Caco-2 (cell line): Measurements from ENCODE around the gene ATG4D. TPM values are rescaled to one million over a fixed set of nuclear protein-coding genes. Genes with fewer than 3 reads are reported as not detected.

Source experiments
- BruUV-seq: library from RNA; stranded (reverse); fragments of 400-500 nt; replicated peaks from 2 replicates; lab custom pipeline; 2021; lab: Mats Ljungman, UMichigan
- CTCF ChIA-PET: fragments of 300-600 bp; sonication (Branson Sonifier 250); formaldehyde crosslinking; loops from one replicate; lab custom pipeline; 2022; ENCODE audit warnings: antibody characterized with exemption; lab: Charles Lee
- POLR2A ChIA-PET: fragments of 300-600 bp; sonication (Branson Sonifier 250); formaldehyde crosslinking; loops from one replicate; lab custom pipeline; 2022; ENCODE audit warnings: antibody characterized with exemption; lab: Charles Lee
- DNase-seq, 2 experiments: peaks; one replicate each; pipeline versions ENCODE4 v3.0.0 to v3.0.0-alpha.2; 2020 to 2022
- H3K27me3 ChIP-seq: replicated peaks from 2 replicates; pipeline ENCODE4 v1.6.0; 2011; ENCODE audit warnings: low read length; ENCODE audit not compliant: control insufficient read depth, insufficient read depth
- H3K36me3 ChIP-seq: 2 replicates; pipeline ENCODE4 v1.5.1; 2011; ENCODE audit warnings: low read length; ENCODE audit not compliant: control insufficient read depth, insufficient read depth
- H3K4me1 ChIP-seq: fragments of 250-450 bp; sonication (Bioruptor Pico); 2 replicates; pipeline ENCODE4 v1.5.1; 2020; ENCODE audit warnings: mild to moderate bottlenecking
- H3K4me3 ChIP-seq: 2 replicates; pipeline ENCODE4 v1.5.1; 2011; ENCODE audit warnings: low read depth, mild to moderate bottlenecking, control low read depth, low read length
- H3K9me3 ChIP-seq: fragments of 250-450 bp; sonication (Bioruptor Pico); 2 replicates; pipeline ENCODE4 v1.5.1; 2020; ENCODE audit warnings: mild to moderate bottlenecking, moderate library complexity
- H3K27ac Mint-ChIP-seq: one replicate; pipeline ENCODE4 v1.8.0; 2022; ENCODE audit warnings: mixed read lengths; ENCODE audit not compliant: unreplicated experiment
- H3K27me3 Mint-ChIP-seq: one replicate; pipeline ENCODE4 v1.8.0; 2022; ENCODE audit warnings: mixed read lengths; ENCODE audit not compliant: insufficient read depth, unreplicated experiment
- H3K36me3 Mint-ChIP-seq: one replicate; pipeline ENCODE4 v1.8.0; 2022; ENCODE audit warnings: mild to moderate bottlenecking, mixed read lengths; ENCODE audit not compliant: insufficient read depth, unreplicated experiment
- H3K4me1 Mint-ChIP-seq: one replicate; pipeline ENCODE4 v1.8.0; 2022; ENCODE audit warnings: low read depth, mixed read lengths; ENCODE audit not compliant: unreplicated experiment
- H3K4me3 Mint-ChIP-seq: one replicate; pipeline ENCODE4 v1.8.0; 2022; ENCODE audit warnings: mild to moderate bottlenecking, moderate library complexity, mixed read lengths; ENCODE audit not compliant: unreplicated experiment
- H3K9me3 Mint-ChIP-seq: one replicate; pipeline ENCODE4 v1.8.0; 2022; ENCODE audit warnings: mixed read lengths; ENCODE audit not compliant: unreplicated experiment
- CTCF ChIP-seq, 2 experiments: fragments of 200-600 bp in 1 of 2; IDR thresholded peaks; 1 replicate in 1 of 2; 2 replicates in 1 of 2; pipeline versions ENCODE4 v1.5.1 to v1.8.0; 2011 to 2022; ENCODE audit warnings: antibody characterized with exemption in 1 of 2, control low read depth in 1 of 2, inconsistent platforms in 1 of 2, low read depth in 1 of 2, low read length in 1 of 2, mild to moderate bottlenecking in 1 of 2, moderate library complexity in 1 of 2; ENCODE audit not compliant: insufficient read depth in 1 of 2, severe bottlenecking in 1 of 2, unreplicated experiment in 1 of 2
- intact Hi-C: fragments of 100-400 bp; cut with micrococcal nuclease; formaldehyde crosslinking; loops from one replicate; pipeline ENCODE4 v1.10.0; 2022; ENCODE audit not compliant: unreplicated experiment
- total RNA-seq: library from RNA; stranded (reverse); gene quantifications from 2 replicates; pipeline ENCODE4 v1.2.3, GENCODE V29; 2022

The ATG4D gene
- total RNA-seq, 1 experiment from 2014 or later = 34.3 TPM

GRCh38 chr19:10552510-10553053 is 8.9 kb downstream of the ATG4D start:
- no TSS peak for BruUV-seq
- no peaks in the 10 kb centered on the region for H3K27me3 Mint-ChIP-seq
- no peak for TF ChIP-seq CTCF (IDR thresholded peaks at IDR 0.05; ENCODE audit: insufficient read depth in 1 of 2, low read depth in 1 of 2, low read length in 1 of 2, severe bottlenecking in 1 of 2, unreplicated experiment in 1 of 2)
- intact Hi-C loops = no loop called here
- peaks cover 2% of the 10 kb centered on the region for H3K36me3 ChIP-seq
- POLR2A ChIA-PET = interaction anchor here (0.5 kb wide), 1 partner anchor 107 kb away, joined by 5 read pairs; no protein-coding TSS in a partner anchor
- CTCF ChIA-PET = interaction anchor here (0.5 to 1.4 kb wide), 3 partner anchors 9 to 147 kb away, joined by 3 to 7 read pairs (median 3); partner anchors contain the start of gene ATG4D
- H3K27ac Mint-ChIP-seq = no peak overlapping the region
- no peak overlapping the region for H3K4me3 Mint-ChIP-seq
- no peaks in the 10 kb centered on the region for H3K9me3 ChIP-seq
- H3K4me1 ChIP-seq = no peaks in the 10 kb centered on the region
- H3K9me3 Mint-ChIP-seq = no peaks in the 10 kb centered on the region
- DNase-seq = peak; percentile 44 to 60
- no peak overlapping the region for H3K4me3 ChIP-seq
- peaks cover 82% of the 10 kb centered on the region for H3K36me3 Mint-ChIP-seq
- H3K27me3 ChIP-seq = no peaks in the 10 kb centered on the region
- no peaks in the 10 kb centered on the region for H3K4me1 Mint-ChIP-seq

- Mint-ChIP-seq H3K4me3 (no peak overlapping the region), H3K36me3 (peaks cover 86% of the 10 kb centered on the region), H3K27me3 (no peaks in the 10 kb centered on the region), H3K4me1 (no peaks in the 10 kb centered on the region), H3K9me3 (no peaks in the 10 kb centered on the region), H3K27ac (no peak overlapping the region)
- Histone ChIP-seq H3K9me3 (no peaks in the 10 kb centered on the region), H3K4me3 (no peak overlapping the region), H3K4me1 (no peaks in the 10 kb centered on the region), H3K36me3 (peaks cover 2% of the 10 kb centered on the region), H3K27me3 (no peaks in the 10 kb centered on the region)
- intact Hi-C loops = no loop called here
- TSS peak; percentile 78 for BruUV-seq
- ChIA-PET CTCF (interaction anchor here (0.6 to 1.4 kb wide), 3 partner anchors 12 to 146 kb away, joined by 3 read pairs; no protein-coding TSS in a partner anchor), POLR2A (no interaction called here)
- TF ChIP-seq CTCF (IDR thresholded peaks at IDR 0.05; ENCODE audit: insufficient read depth in 1 of 2, low read depth in 1 of 2, low read length in 1 of 2, severe bottlenecking in 1 of 2, unreplicated experiment in 1 of 2) = no peak
- DNase-seq = no peak
These were observed 9.5 kb downstream of the ATG4D start for GRCh38 chr19:10553087-10553667.

GRCh38 chr19:10553943-10554381 is 10.3 kb downstream of the ATG4D start:
- no TSS peak for BruUV-seq
- no peaks in the 10 kb centered on the region for H3K27me3 Mint-ChIP-seq
- TF ChIP-seq CTCF (IDR thresholded peaks at IDR 0.05; ENCODE audit: insufficient read depth in 1 of 2, low read depth in 1 of 2, low read length in 1 of 2, severe bottlenecking in 1 of 2, unreplicated experiment in 1 of 2) = no peak
- intact Hi-C loops = no loop called here
- DNase-seq = no peak
- no peaks in the 10 kb centered on the region for H3K9me3 ChIP-seq
- CTCF ChIA-PET = no interaction called here
- H3K4me1 ChIP-seq = no peaks in the 10 kb centered on the region
- POLR2A ChIA-PET = no interaction called here
- H3K27me3 ChIP-seq = no peaks in the 10 kb centered on the region
- no peak overlapping the region for H3K27ac Mint-ChIP-seq
- no peaks in the 10 kb centered on the region for H3K9me3 Mint-ChIP-seq
- H3K4me1 Mint-ChIP-seq = no peaks in the 10 kb centered on the region
- H3K36me3 Mint-ChIP-seq = peaks cover 84% of the 10 kb centered on the region
- H3K4me3 Mint-ChIP-seq = no peak overlapping the region
- H3K36me3 ChIP-seq = peaks cover 2% of the 10 kb centered on the region; the same call in 1 of the 2 replicates
- H3K4me3 ChIP-seq = no peak overlapping the region
